Brain microvascular endothelial cell (primary cell): ENCODE data around the gene SCD.

Experiments used
- DNase-seq: peaks from one replicate; pipeline ENCODE4 v3.0.0-alpha.2; 2020
- H3K27ac ChIP-seq: fragments of 250-450 bp; sonication (Bioruptor Pico); 2 replicates; pipeline ENCODE4 v1.5.1; 2020; ENCODE audit warnings: mild to moderate bottlenecking, moderate library complexity
- H3K27me3 ChIP-seq: fragments of 250-450 bp; sonication (Bioruptor Pico); replicated peaks from 2 replicates; pipeline ENCODE4 v1.5.1; 2020; ENCODE audit warnings: mild to moderate bottlenecking
- H3K36me3 ChIP-seq: fragments of 250-450 bp; sonication (Bioruptor Pico); replicated peaks from 2 replicates; pipeline ENCODE4 v1.5.1; 2020; ENCODE audit warnings: mild to moderate bottlenecking
- H3K4me3 ChIP-seq: 2 replicates; pipeline ENCODE4 v1.5.1; 2011; ENCODE audit warnings: low read depth, mild to moderate bottlenecking, control low read depth, low read length, moderate library complexity
- in situ Hi-C: cut with HindIII; loops from 2 replicates; pipeline ENCODE4 v1.10.0; 2017; ENCODE audit warnings: low sequenced_read_pairs, low pct_ligation_motif_present
- TF ChIP-seq, protein P1 (sequence below): IDR thresholded peaks from 2 replicates; pipeline ENCODE4 v1.5.1; 2011; ENCODE audit warnings: low read depth, mild to moderate bottlenecking, moderate library complexity, low read length, control low read depth, inconsistent platforms; ENCODE audit errors: missing control alignments

Gene SCD

DNA sequence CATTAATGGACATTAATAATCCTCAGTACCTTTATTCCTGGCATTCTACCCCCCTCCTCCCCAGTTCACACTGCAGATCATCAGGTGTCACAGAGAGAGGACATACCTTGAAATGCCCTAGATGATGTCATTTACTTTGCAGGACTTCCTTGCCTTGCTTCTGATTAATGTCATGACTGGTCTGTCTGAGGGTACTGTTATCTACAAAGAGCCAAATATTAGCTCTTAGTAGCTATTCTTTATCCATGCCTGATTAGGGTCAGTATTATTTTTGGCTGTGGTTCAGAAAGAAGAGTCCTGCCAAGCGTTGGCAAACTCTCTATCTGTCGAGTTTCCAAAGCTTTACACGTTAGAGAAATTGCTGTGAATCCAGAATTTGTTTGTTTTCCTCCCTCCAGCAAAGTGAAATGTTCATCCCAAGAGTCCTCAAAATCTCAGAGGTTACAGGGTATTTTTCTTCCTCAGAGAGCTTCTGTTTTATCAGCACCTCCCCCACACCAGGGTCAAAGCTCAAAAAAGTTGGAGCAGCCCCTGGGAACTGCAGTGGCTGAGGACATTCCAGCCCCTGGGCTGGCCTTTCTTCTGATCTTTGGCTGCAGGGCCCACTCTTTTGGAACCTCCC is 12.6 kb downstream of the SCD start:
- no peak overlapping the region for H3K4me3 ChIP-seq
- DNase-seq: no peak
- H3K36me3 ChIP-seq: peaks cover 73% of the 10 kb centered on the region
- H3K27me3 ChIP-seq: no peaks in the 10 kb centered on the region
- in situ Hi-C loops: no loop called here
- TF ChIP-seq, protein P1, sequence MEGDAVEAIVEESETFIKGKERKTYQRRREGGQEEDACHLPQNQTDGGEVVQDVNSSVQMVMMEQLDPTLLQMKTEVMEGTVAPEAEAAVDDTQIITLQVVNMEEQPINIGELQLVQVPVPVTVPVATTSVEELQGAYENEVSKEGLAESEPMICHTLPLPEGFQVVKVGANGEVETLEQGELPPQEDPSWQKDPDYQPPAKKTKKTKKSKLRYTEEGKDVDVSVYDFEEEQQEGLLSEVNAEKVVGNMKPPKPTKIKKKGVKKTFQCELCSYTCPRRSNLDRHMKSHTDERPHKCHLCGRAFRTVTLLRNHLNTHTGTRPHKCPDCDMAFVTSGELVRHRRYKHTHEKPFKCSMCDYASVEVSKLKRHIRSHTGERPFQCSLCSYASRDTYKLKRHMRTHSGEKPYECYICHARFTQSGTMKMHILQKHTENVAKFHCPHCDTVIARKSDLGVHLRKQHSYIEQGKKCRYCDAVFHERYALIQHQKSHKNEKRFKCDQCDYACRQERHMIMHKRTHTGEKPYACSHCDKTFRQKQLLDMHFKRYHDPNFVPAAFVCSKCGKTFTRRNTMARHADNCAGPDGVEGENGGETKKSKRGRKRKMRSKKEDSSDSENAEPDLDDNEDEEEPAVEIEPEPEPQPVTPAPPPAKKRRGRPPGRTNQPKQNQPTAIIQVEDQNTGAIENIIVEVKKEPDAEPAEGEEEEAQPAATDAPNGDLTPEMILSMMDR: no peak
- no peak overlapping the region for H3K27ac ChIP-seq

DNA sequence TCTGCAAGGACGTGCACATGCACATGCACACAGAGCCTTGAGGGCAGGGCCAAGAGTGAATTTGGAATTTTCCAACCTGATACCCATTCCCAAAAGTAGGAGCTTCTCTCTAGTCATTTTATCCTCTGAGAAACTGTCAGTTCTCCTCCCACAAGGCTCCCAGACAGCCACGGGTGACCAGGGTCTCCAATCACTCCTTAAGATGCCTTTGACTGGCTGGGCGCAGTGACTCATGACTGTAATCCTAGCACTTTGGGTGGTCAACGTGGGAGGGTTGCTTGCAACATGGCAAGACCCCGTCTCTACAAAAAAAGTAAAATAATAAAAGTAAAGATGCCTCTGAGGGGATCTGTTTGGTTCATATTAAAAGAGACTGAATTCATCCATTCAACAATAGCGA is 13.2 kb downstream of the SCD start:
- H3K27ac ChIP-seq: no peak overlapping the region
- no peaks in the 10 kb centered on the region for H3K27me3 ChIP-seq
- TF ChIP-seq, protein P1: no peak
- H3K36me3 ChIP-seq: peaks cover 67% of the 10 kb centered on the region
- H3K4me3 ChIP-seq: no peak overlapping the region
- in situ Hi-C loops: no loop called here
- DNase-seq: no peak

DNA sequence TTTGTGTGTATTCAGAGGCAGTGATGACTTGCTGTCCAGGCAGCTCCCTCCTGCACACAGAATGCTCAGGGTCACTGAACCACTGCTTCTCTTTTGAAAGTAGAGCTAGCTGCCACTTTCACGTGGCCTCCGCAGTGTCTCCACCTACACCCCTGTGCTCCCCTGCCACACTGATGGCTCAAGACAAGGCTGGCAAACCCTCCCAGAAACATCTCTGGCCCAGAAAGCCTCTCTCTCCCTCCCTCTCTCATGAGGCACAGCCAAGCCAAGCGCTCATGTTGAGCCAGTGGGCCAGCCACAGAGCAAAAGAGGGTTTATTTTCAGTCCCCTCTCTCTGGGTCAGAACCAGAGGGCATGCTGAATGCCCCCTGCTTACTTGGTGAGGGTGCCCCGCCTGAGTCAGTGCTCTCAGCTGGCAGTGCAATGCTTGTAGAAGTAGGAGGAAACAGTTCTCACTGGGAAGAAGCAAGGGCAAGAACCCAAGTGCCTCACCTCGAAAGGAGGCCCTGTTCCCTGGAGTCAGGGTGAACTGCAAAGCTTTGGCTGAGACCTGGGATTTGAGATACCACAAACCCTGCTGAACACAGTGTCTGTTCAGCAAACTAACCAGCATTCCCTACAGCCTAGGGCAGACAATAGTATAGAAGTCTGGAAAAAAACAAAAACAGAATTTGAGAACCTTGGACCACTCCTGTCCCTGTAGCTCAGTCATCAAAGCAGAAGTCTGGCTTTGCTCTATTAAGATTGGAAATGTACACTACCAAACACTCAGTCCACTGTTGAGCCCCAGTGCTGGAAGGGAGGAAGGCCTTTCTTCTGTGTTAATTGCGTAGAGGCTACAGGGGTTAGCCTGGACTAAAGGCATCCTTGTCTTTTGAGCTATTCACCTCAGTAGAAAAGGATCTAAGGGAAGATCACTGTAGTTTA is 15.8 kb downstream of the SCD start:
- Histone ChIP-seq H3K27ac (no peak overlapping the region), H3K36me3 (peaks cover 41% of the 10 kb centered on the region), H3K27me3 (no peaks in the 10 kb centered on the region), H3K4me3 (no peak overlapping the region)
- DNase-seq: no peak
- in situ Hi-C loops: no loop called here
- TF ChIP-seq, protein P1: no peak

DNA sequence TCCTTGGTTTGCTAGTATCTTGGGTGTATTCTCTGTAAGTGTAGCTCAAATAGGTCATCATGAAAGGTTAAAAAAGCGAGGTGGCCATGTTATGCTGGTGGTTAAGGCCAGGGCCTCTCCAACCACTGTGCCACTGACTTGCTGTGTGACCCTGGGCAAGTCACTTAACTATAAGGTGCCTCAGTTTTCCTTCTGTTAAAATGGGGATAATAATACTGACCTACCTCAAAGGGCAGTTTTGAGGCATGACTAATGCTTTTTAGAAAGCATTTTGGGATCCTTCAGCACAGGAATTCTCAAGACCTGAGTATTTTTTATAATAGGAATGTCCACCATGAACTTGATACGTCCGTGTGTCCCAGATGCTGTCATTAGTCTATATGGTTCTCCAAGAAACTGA is 17.1 kb downstream of the SCD start:
- DNase-seq: no peak
- Histone ChIP-seq H3K36me3 (peaks cover 36% of the 10 kb centered on the region), H3K4me3 (no peak overlapping the region), H3K27ac (peak overlapping the region; percentile 52), H3K27me3 (no peaks in the 10 kb centered on the region)
- in situ Hi-C loops: no loop called here
- TF ChIP-seq, protein P1: no peak

DNA sequence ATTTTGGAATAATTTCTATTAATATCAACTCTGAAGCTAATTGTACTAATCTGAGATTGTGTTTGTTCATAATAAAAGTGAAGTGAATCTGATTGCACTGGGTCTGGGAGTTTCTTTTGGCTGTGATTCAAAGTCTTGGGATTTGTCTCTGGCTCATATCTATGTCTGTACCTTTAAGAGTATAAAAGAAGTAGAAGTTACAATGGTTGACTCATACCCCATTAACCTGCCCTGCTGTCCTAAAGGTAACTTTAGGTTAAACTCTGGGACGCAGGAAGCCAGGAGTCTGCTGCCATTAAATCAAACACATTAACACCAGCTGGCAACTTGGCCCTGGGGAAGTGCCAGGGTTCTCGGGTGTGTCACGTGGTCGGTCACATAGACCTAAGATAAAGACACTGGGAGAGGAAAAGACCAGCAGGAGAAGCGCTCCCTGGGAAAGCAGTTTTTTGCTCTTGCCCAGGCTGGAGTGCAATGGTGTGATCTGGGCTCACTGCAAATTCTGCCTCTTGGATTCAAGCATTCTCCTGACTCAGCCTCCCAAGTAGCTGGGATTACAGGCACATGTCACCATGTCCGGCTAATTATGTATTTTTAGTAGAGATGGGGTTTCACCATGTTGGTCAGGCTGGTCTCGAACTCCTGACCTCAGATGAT is 17.8 kb downstream of the SCD start:
- in situ Hi-C loops: no loop called here
- Histone ChIP-seq H3K4me3 (no peak overlapping the region), H3K27me3 (no peaks in the 10 kb centered on the region), H3K36me3 (peaks cover 31% of the 10 kb centered on the region), H3K27ac (peak overlapping the region; percentile 52)
- TF ChIP-seq, protein P1: no peak
- peak; percentile 60 for DNase-seq
